HG02642 (cell line): ENCODE data around the gene PUS7L.

Experiments
- ATAC-seq: cut with Tn5 transposase; IDR thresholded peaks from one replicate; pipeline ENCODE4 v1.9.1; 2021; ENCODE audit warnings: mild to moderate bottlenecking; ENCODE audit not compliant: unreplicated experiment, poor library complexity

Gene PUS7L

GRCh38 chr12:43676183-43676813 is 82.3 kb downstream of the PUS7L start:
- peak; percentile 98 for ATAC-seq

- ATAC-seq: no peak
Observed at GRCh38 chr12:43675048-43675904, 83.3 kb downstream of the PUS7L start.

GRCh38 chr12:43669373-43669772 is 89.2 kb downstream of the PUS7L start:
- no peak for ATAC-seq
